Activated CD8-positive, alpha-beta memory T cell treated with anti-CD3 and anti-CD28 coated beads, Interleukin-2, amount 10 ng/mL, durations not matched to agents 7 days and 5 days (primary cell): ENCODE data around the gene KCNK15. TPM values are rescaled to one million over a fixed set of nuclear protein-coding genes. Genes with fewer than 3 reads are reported as not detected.
"Not testable (repeated sequence)": the region's sequence is repeated elsewhere in the genome, so short reads cannot be mapped to it uniquely, and the experiment has no call there.

Experiments
- ATAC-seq: fragments of 150-1000 bp; cut with Tn5 transposase; one replicate; pipeline ENCODE4 v1.10.0; 2021; ENCODE audit warnings: moderate library complexity
- CTCF ChIA-PET: fragments of 350-600 bp; sonication (Branson Sonifier 250); formaldehyde crosslinking; loops from one replicate; lab custom pipeline; 2021; ENCODE audit warnings: antibody characterized with exemption; lab: Charles Lee
- DNase-seq: peaks from one replicate; pipeline ENCODE4 v3.0.0-alpha.2; 2020
- H3K27ac Mint-ChIP-seq: one replicate; pipeline ENCODE4 v1.8.0; 2021; ENCODE audit warnings: mild to moderate bottlenecking, mixed read lengths
- H3K27me3 Mint-ChIP-seq: one replicate; pipeline ENCODE4 v1.8.0; 2021; ENCODE audit warnings: mixed read lengths
- H3K36me3 Mint-ChIP-seq: one replicate; pipeline ENCODE4 v1.8.0; 2021; ENCODE audit warnings: mild to moderate bottlenecking, mixed read lengths
- H3K4me1 Mint-ChIP-seq: one replicate; pipeline ENCODE4 v1.8.0; 2021; ENCODE audit warnings: mixed read lengths
- H3K4me3 Mint-ChIP-seq: one replicate; pipeline ENCODE4 v1.8.0; 2021; ENCODE audit warnings: mild to moderate bottlenecking, moderate library complexity, mixed read lengths
- H3K9me3 Mint-ChIP-seq: one replicate; pipeline ENCODE4 v1.8.0; 2022; ENCODE audit warnings: low read depth, mixed read lengths
- total RNA-seq, 2 experiments: library from RNA; stranded (reverse); gene quantifications; one replicate each; pipeline ENCODE4 v1.2.3, GENCODE V29; 2021

KCNK15 gene
- total RNA-seq: not detected

DNA sequence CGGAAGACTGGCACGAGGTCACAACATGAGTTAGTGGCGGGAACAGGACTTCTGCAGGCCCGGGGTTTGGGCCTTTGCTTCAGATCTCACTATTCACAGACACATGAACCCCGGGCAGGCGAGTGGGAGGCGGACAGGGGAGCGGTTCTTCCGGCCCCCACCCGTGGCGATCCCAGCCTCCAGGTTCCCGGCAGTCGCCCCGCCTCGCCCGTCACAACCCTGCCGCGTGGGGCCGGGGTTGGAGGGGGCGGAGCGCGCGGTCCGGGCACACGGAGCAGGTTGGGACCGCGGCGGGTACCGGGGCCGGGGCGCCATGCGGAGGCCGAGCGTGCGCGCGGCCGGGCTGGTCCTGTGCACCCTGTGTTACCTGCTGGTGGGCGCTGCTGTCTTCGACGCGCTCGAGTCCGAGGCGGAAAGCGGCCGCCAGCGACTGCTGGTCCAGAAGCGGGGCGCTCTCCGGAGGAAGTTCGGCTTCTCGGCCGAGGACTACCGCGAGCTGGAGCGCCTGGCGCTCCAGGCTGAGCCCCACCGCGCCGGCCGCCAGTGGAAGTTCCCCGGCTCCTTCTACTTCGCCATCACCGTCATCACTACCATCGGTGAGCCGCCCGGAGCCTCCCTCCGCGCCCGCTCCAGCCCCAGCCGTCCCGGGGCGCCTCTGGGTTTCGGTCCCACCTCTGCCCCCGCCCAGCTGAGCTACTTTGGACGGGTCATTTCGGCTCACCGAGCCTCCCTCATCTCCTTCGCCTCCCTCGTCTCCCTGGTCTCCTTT is at the start of gene KCNK15:
Gene KCNK15 (plus strand): TSS at position 268 of the 769 bp plus-strand sequence. CDS start 46 bp downstream, at position 314.
- Mint-ChIP-seq H3K27me3 (peaks cover 52% of the 10 kb centered on the region), H3K4me1 (peaks cover 8% of the 10 kb centered on the region), H3K36me3 (peaks cover 2% of the 10 kb centered on the region), H3K4me3 (peak within 1 kb of the TSS; percentile 52), H3K9me3 (no peaks in the 10 kb centered on the region), H3K27ac (no peak within 1 kb of the TSS)
- peak; percentile 65 for ATAC-seq
- DNase-seq: no peak
- CTCF ChIA-PET: no interaction called here

GRCh38 chr20:44696315-44696714 is 49.4 kb upstream of the KCNK15 start:
- ATAC-seq (no peak), DNase-seq (no peak)
- Mint-ChIP-seq H3K9me3 (no peaks in the 10 kb centered on the region), H3K27me3 (peaks cover 10% of the 10 kb centered on the region), H3K4me1 (no peaks in the 10 kb centered on the region), H3K4me3 (no peak overlapping the region), H3K27ac (no peak overlapping the region), H3K36me3 (peaks cover 1% of the 10 kb centered on the region)
- CTCF ChIA-PET: interaction anchor here (1.1 to 1.9 kb wide), 2 partner anchors 11 to 16 kb away, joined by 4 to 10 read pairs; no protein-coding TSS in a partner anchor

GRCh38 chr20:44697041-44697440 is 48.6 kb upstream of the KCNK15 start:
- H3K9me3 Mint-ChIP-seq, DNase-seq, H3K27ac Mint-ChIP-seq, H3K27me3 Mint-ChIP-seq, ATAC-seq, H3K4me1 Mint-ChIP-seq, H3K4me3 Mint-ChIP-seq, H3K36me3 Mint-ChIP-seq: not testable (repeated sequence)
- CTCF ChIA-PET: interaction anchor here (1.1 to 1.9 kb wide), 2 partner anchors 12 to 16 kb away, joined by 4 to 10 read pairs; no protein-coding TSS in a partner anchor

DNA sequence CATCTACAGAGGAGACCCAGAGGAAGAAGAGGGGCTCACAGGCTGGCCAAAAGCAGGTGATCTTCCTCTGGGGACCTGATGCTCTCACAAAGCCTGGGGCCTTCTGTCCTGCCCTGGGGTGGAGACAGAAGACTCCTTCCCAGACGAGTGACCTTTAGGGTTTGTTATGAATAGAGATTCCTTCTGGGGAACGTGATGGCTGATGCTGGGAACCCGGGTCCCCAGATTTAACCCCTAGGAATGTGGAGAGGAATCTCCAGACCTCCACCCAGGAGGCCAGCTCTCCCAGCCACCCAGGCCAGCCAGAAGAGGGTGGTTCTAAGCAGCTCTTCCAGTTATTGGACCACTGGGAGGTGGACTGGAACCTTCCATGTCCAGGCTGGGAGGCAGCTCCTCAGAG is 47.3 kb upstream of the KCNK15 start:
- H3K4me3 Mint-ChIP-seq: no peak overlapping the region
- H3K27me3 Mint-ChIP-seq: peaks cover 5% of the 10 kb centered on the region
- DNase-seq (no peak), ATAC-seq (no peak)
- no peaks in the 10 kb centered on the region for H3K36me3 Mint-ChIP-seq
- CTCF ChIA-PET: no interaction called here
- no peaks in the 10 kb centered on the region for H3K4me1 Mint-ChIP-seq
- H3K9me3 Mint-ChIP-seq: no peaks in the 10 kb centered on the region
- H3K27ac Mint-ChIP-seq: no peak overlapping the region

- Mint-ChIP-seq H3K27me3 (peaks cover 6% of the 10 kb centered on the region), H3K4me1 (no peaks in the 10 kb centered on the region), H3K36me3 (no peaks in the 10 kb centered on the region), H3K4me3 (no peak overlapping the region), H3K27ac (no peak overlapping the region), H3K9me3 (no peaks in the 10 kb centered on the region)
- no peak for DNase-seq
- ATAC-seq: no peak
- CTCF ChIA-PET: no interaction called here
Observed at GRCh38 chr20:44700306-44700705, 45.4 kb upstream of the KCNK15 start.

- no peak for DNase-seq
- H3K9me3 Mint-ChIP-seq: no peaks in the 10 kb centered on the region
- no peak overlapping the region for H3K27ac Mint-ChIP-seq
- peaks cover 7% of the 10 kb centered on the region for H3K27me3 Mint-ChIP-seq
- H3K36me3 Mint-ChIP-seq: no peaks in the 10 kb centered on the region
- H3K4me1 Mint-ChIP-seq: no peaks in the 10 kb centered on the region
- ATAC-seq: no peak
- CTCF ChIA-PET: interaction anchor here (0.6 kb wide), 1 partner anchor 1710 kb away, joined by 3 read pairs; no protein-coding TSS in a partner anchor
- no peak overlapping the region for H3K4me3 Mint-ChIP-seq
Observed at GRCh38 chr20:44701118-44701857, 44.4 kb upstream of the KCNK15 start.

DNA sequence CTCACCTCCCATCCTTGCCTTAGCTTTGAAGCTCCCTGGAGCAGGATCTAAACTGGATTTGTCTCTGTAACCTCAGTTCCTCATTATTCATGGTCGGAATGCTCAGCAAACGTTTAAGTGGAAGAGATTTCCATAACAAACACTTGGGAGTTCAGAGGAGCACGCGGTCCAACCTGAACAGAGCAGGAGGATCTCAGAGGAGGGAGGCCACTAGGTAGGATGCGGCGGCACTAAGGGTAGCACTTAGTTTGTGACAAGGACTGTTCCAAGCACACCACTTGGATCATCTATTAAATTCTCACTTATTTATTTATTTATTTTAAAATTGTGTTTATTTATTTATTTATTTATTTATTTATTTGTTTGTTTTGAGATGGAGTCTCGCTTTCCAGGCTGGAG is 43.8 kb upstream of the KCNK15 start:
- CTCF ChIA-PET: no interaction called here
- ATAC-seq (no peak), DNase-seq (no peak)
- no peak overlapping the region for H3K4me3 Mint-ChIP-seq
- no peaks in the 10 kb centered on the region for H3K36me3 Mint-ChIP-seq
- H3K4me1 Mint-ChIP-seq: no peaks in the 10 kb centered on the region
- no peak overlapping the region for H3K27ac Mint-ChIP-seq
- H3K27me3 Mint-ChIP-seq: peaks cover 7% of the 10 kb centered on the region
- no peaks in the 10 kb centered on the region for H3K9me3 Mint-ChIP-seq

DNA sequence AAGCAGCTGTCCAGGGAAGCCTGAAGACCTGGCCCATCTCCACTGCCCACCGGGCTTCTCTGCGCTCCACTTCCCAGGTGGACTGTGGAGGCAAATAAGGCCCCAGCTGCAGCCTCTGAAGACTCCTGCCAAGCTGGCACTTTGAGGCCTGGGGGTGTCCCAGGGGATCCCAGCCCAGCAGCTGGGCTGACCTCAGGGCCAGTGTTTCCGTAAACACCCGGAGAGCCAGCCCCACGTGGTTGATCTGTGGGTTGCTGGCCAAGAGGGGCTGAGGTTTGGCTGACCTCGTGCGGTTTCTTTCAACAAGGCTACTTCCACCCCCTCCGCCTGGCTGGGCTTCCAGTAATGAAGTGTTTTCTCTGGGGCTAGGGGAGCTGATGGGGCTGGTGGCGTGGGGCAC is 42.9 kb upstream of the KCNK15 start:
- no peaks in the 10 kb centered on the region for H3K4me1 Mint-ChIP-seq
- CTCF ChIA-PET: interaction anchor here (1.6 kb wide), 1 partner anchor 18 kb away, joined by 9 read pairs; no protein-coding TSS in a partner anchor
- no peaks in the 10 kb centered on the region for H3K36me3 Mint-ChIP-seq
- no peak for ATAC-seq
- no peaks in the 10 kb centered on the region for H3K9me3 Mint-ChIP-seq
- no peak overlapping the region for H3K4me3 Mint-ChIP-seq
- DNase-seq: no peak
- H3K27ac Mint-ChIP-seq: no peak overlapping the region
- peaks cover 7% of the 10 kb centered on the region for H3K27me3 Mint-ChIP-seq

DNA sequence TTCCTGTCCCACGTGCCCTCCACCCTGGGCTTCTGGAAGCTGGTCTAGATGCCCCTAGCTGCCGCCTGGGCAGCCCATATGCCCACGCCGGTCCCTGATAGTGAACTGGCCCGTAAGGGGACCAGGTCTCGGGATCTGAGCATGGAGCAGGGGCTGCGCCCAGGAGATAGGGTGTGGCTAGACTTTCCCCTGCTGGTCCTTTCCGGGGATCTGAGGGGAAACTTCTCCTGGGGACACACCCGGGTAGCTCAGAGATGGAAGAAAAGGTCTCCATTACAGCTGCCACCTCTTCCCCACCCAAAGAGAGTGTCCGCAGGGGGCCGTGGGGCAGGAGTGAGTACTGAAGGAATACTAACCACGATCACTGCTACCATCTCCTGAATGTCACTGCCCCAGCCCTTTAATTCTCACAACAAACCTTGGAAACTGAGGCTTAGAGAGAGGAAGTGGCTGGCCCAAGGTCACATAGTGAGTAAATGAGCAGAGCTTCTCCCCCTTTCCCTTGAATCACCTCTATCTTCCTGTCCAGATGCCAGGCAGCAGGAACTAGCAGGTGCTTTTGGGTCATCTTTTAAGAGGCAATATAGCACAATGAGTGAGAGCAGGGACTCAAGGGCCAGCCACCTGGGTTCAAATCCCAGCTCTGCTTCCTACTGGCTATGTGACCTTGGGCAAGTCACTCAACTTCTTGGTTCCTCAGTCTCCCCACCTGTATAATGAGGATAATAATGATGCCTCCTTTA is 42.3 kb upstream of the KCNK15 start:
- no peak for ATAC-seq
- Mint-ChIP-seq H3K4me1 (no peaks in the 10 kb centered on the region), H3K27me3 (peaks cover 7% of the 10 kb centered on the region), H3K4me3 (no peak overlapping the region), H3K27ac (no peak overlapping the region), H3K9me3 (no peaks in the 10 kb centered on the region), H3K36me3 (no peaks in the 10 kb centered on the region)
- no peak for DNase-seq
- CTCF ChIA-PET: interaction anchor here (1.6 kb wide), 1 partner anchor 18 kb away, joined by 9 read pairs; no protein-coding TSS in a partner anchor

DNA sequence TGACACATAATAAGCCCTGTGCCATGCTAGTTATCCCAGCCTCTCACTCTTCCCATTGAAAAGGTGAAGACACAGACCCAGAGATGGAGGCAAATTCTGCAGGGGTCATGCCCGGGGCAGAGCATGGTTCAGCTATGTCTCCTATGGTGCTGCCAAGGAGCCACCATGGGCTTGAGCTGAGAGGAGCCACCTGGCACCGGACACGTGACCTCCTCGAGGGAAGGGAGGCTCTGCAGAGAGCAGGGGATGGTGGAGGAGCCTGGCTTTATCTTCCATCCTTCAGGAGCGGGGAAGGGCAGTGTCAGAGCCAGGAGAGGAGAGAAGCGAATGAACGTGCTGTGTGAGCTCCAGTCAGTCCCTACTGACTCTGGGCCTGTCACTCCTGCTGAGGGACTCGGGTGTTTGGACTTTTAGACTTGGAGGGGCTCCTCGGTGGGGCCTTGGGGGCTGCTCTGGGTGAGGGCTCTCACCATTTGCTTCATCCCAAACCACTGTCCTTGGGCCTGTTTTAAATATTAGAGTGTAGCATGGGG is 41.6 kb upstream of the KCNK15 start:
- Mint-ChIP-seq H3K4me1 (no peaks in the 10 kb centered on the region), H3K27me3 (peaks cover 7% of the 10 kb centered on the region), H3K36me3 (no peaks in the 10 kb centered on the region), H3K9me3 (no peaks in the 10 kb centered on the region), H3K27ac (no peak overlapping the region), H3K4me3 (no peak overlapping the region)
- ATAC-seq: no peak
- no peak for DNase-seq
- CTCF ChIA-PET: interaction anchor here (1.6 kb wide), 1 partner anchor 19 kb away, joined by 9 read pairs; no protein-coding TSS in a partner anchor

DNA sequence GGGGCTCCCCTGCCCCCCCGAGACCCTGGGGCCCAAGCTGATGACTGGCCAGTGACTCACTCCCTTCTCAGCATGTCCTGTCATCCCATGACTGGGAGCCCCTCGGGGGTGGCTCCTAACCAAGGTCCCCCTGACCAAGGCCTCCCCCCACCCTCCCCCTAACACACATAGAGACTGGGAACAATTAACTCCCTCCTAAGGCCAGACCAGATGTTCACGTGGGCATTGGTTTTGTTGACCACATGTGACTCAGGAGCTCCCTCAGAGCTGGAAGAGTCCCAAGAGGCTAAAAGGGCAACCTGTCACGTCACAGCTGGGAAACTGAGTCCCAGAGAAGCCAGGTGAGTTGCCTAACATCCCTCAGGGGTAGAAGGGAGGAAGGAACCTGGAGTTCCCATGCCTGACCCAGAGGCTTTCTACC is 41.1 kb upstream of the KCNK15 start:
- Mint-ChIP-seq H3K27me3 (peaks cover 7% of the 10 kb centered on the region), H3K9me3 (no peaks in the 10 kb centered on the region), H3K27ac (no peak overlapping the region), H3K4me3 (no peak overlapping the region), H3K36me3 (no peaks in the 10 kb centered on the region), H3K4me1 (no peaks in the 10 kb centered on the region)
- CTCF ChIA-PET: no interaction called here
- DNase-seq (no peak), ATAC-seq (no peak)

- ATAC-seq: no peak
- no peaks in the 10 kb centered on the region for H3K4me1 Mint-ChIP-seq
- H3K27ac Mint-ChIP-seq: no peak overlapping the region
- DNase-seq: no peak
- CTCF ChIA-PET: no interaction called here
- H3K4me3 Mint-ChIP-seq: no peak overlapping the region
- H3K27me3 Mint-ChIP-seq: peaks cover 5% of the 10 kb centered on the region
- no peaks in the 10 kb centered on the region for H3K36me3 Mint-ChIP-seq
- H3K9me3 Mint-ChIP-seq: no peaks in the 10 kb centered on the region
Observed at GRCh38 chr20:44705364-44706094, 40.1 kb upstream of the KCNK15 start.
